ENCODE data around the gene CLDN22.

- no peak for TF ChIP-seq CTCF (IDR thresholded peaks at IDR 0.05)
- TF ChIP-seq POLR2A (IDR thresholded peaks at IDR 0.05), result no peak
Observed at GRCh38 chr4:183318656-183319055, 1.4 kb downstream of the CLDN22 start.

Measured in heart left ventricle (tissue), 13 donors.